Mesendoderm (in vitro differentiated cells): Measurements from ENCODE around the gene FXYD5.

Experiments
- DNase-seq: peaks from one replicate; pipeline ENCODE4 v3.0.0; 2013
- H2AK5ac ChIP-seq: 2 replicates; pipeline ENCODE4 v1.6.1; 2013; ENCODE audit warnings: low read length, inconsistent platforms
- H2BK120ac ChIP-seq: 2 replicates; pipeline ENCODE4 v1.6.1; 2013; ENCODE audit warnings: low read depth, mild to moderate bottlenecking, low read length, moderate library complexity, mixed read lengths
- H2BK15ac ChIP-seq: replicated peaks from 2 replicates; pipeline ENCODE4 v1.6.1; 2013; ENCODE audit warnings: low read depth, mild to moderate bottlenecking, moderate library complexity
- H2BK5ac ChIP-seq: 2 replicates; pipeline ENCODE4 v1.6.1; 2013; ENCODE audit warnings: low read length, inconsistent platforms
- H3K18ac ChIP-seq: 2 replicates; pipeline ENCODE4 v1.6.1; 2013; ENCODE audit warnings: mild to moderate bottlenecking, low read length, mixed read lengths
- H3K23ac ChIP-seq: one replicate; pipeline ENCODE4 v1.6.1; 2013; ENCODE audit warnings: low read length
- H3K27ac ChIP-seq: 2 replicates; pipeline ENCODE4 v1.5.1; 2013; ENCODE audit warnings: low read depth, mild to moderate bottlenecking, inconsistent platforms, low read length, moderate library complexity
- H3K27me3 ChIP-seq: 2 replicates; pipeline ENCODE4 v1.6.1; 2013; ENCODE audit warnings: low read length, control low read depth, mild to moderate bottlenecking, inconsistent platforms; ENCODE audit not compliant: insufficient read depth, poor library complexity
- H3K36me3 ChIP-seq: 2 replicates; pipeline ENCODE4 v1.6.1; 2013; ENCODE audit warnings: low read length, inconsistent platforms; ENCODE audit not compliant: control insufficient read depth, insufficient read depth
- H3K4ac ChIP-seq: one replicate; pipeline ENCODE4 v1.6.1; 2013; ENCODE audit warnings: low read depth, mild to moderate bottlenecking, low read length, moderate library complexity
- H3K4me1 ChIP-seq: 2 replicates; pipeline ENCODE4 v1.6.1; 2013; ENCODE audit warnings: low read depth, low read length, inconsistent platforms; ENCODE audit not compliant: control insufficient read depth
- H3K4me2 ChIP-seq: 2 replicates; pipeline ENCODE4 v1.6.1; 2013; ENCODE audit warnings: low read length
- H3K4me3 ChIP-seq: 2 replicates; pipeline ENCODE4 v1.5.1; 2013; ENCODE audit warnings: mild to moderate bottlenecking, low read length
- H3K56ac ChIP-seq: one replicate; pipeline ENCODE4 v1.6.1; 2013; ENCODE audit warnings: low read length
- H3K79me1 ChIP-seq: 2 replicates; pipeline ENCODE4 v1.6.1; 2013; ENCODE audit warnings: low read length, inconsistent platforms
- H3K79me2 ChIP-seq: 2 replicates; pipeline ENCODE4 v1.6.1; 2013; ENCODE audit warnings: mild to moderate bottlenecking, low read length; ENCODE audit not compliant: control insufficient read depth, insufficient read depth
- H3K9ac ChIP-seq: 2 replicates; pipeline ENCODE4 v1.6.1; 2013; ENCODE audit warnings: low read length, inconsistent platforms
- H4K5ac ChIP-seq: one replicate; pipeline ENCODE4 v1.6.1; 2013; ENCODE audit warnings: low read length
- H4K8ac ChIP-seq: one replicate; pipeline ENCODE4 v1.6.1; 2013; ENCODE audit warnings: low read depth, mild to moderate bottlenecking, control low read depth, low read length, moderate library complexity
- WGBS: extraction: QIAGEN DNeasy Blood & Tissue Kit; methylation state at CpG from one replicate; pipeline ENCODE4 v1.1.7; 2013; ENCODE audit warnings: low lambda C conversion rate, missing lambda C conversion rate; ENCODE audit not compliant: insufficient coverage; ENCODE audit errors: extremely low coverage; 5-methylcytosine and 5-hydroxymethylcytosine counted together

Gene FXYD5

GRCh38 chr19:35153701-35154524 is 622 bp upstream of the FXYD5 start:
- Histone ChIP-seq H3K4me2 (peak overlapping the region; percentile 51), H4K8ac (no peak overlapping the region), H3K4ac (no peak overlapping the region), H3K36me3 (no peaks in the 10 kb centered on the region), H2BK120ac (no peak overlapping the region), H3K18ac (peak overlapping the region; percentile 44), H3K9ac (peak overlapping the region; percentile 75), H3K79me2 (no peaks in the 10 kb centered on the region), H2BK15ac (no peak overlapping the region), H2BK5ac (no peak overlapping the region), H3K27me3 (no peaks in the 10 kb centered on the region), H2AK5ac (no peak overlapping the region), H3K4me3 (peak overlapping the region; percentile 37), H3K27ac (no peak overlapping the region), H3K79me1 (peaks cover 1% of the 10 kb centered on the region), H3K23ac (no peak overlapping the region), H3K4me1 (no peaks in the 10 kb centered on the region), H4K5ac (no peak overlapping the region), H3K56ac (peak overlapping the region; percentile 98)
- peak; percentile 53 for DNase-seq
- no CpG with 5 or more reads among the region's 36 CpGs for WGBS

GRCh38 chr19:35155441-35155840 is 906 bp downstream of the FXYD5 start:
- Histone ChIP-seq H3K27me3 (no peaks in the 10 kb centered on the region), H3K4me3 (peak overlapping the region; percentile 13)
- DNase-seq, result no peak

GRCh38 chr19:35155981-35156672 is 1.6 kb downstream of the FXYD5 start:
- H3K56ac ChIP-seq, result no peak overlapping the region
- peaks cover 1% of the 10 kb centered on the region for H3K36me3 ChIP-seq
- no peak for DNase-seq
- H3K79me1 ChIP-seq, result peaks cover 1% of the 10 kb centered on the region
- no CpG with 5 or more reads among the region's 6 CpGs for WGBS
- H3K79me2 ChIP-seq, result no peaks in the 10 kb centered on the region
- no peak overlapping the region for H3K4me3 ChIP-seq
- H4K5ac ChIP-seq, result no peak overlapping the region
- no peaks in the 10 kb centered on the region for H3K4me1 ChIP-seq
- no peak overlapping the region for H3K18ac ChIP-seq
- no peak overlapping the region for H3K23ac ChIP-seq
- H3K4me2 ChIP-seq, result no peak overlapping the region
- no peak overlapping the region for H2BK120ac ChIP-seq
- H3K4ac ChIP-seq, result no peak overlapping the region
- no peak overlapping the region for H4K8ac ChIP-seq
- no peak overlapping the region for H2BK15ac ChIP-seq
- no peak overlapping the region for H2AK5ac ChIP-seq
- H3K27ac ChIP-seq, result no peak overlapping the region
- no peak overlapping the region for H2BK5ac ChIP-seq
- H3K9ac ChIP-seq, result peak overlapping the region; percentile 16
- no peaks in the 10 kb centered on the region for H3K27me3 ChIP-seq

More at GRCh38 chr19:35155441-35155840, 906 bp downstream of the FXYD5 start:
- no peak overlapping the region for H4K8ac ChIP-seq
- peak overlapping the region; percentile 51 for H3K4me2 ChIP-seq
- H3K79me1 ChIP-seq, result peaks cover 1% of the 10 kb centered on the region
- H3K36me3 ChIP-seq, result no peaks in the 10 kb centered on the region
- no peak overlapping the region for H3K4ac ChIP-seq
- H2BK5ac ChIP-seq, result no peak overlapping the region
- WGBS, result no CpG with 5 or more reads among the region's 17 CpGs
- H3K79me2 ChIP-seq, result no peaks in the 10 kb centered on the region
- no peak overlapping the region for H4K5ac ChIP-seq
- H3K18ac ChIP-seq, result no peak overlapping the region
- H3K9ac ChIP-seq, result peak overlapping the region; percentile 75
- no peak overlapping the region for H2BK120ac ChIP-seq
- H3K23ac ChIP-seq, result no peak overlapping the region
- no peak overlapping the region for H2AK5ac ChIP-seq
- no peaks in the 10 kb centered on the region for H3K4me1 ChIP-seq
- no peak overlapping the region for H2BK15ac ChIP-seq
- H3K27ac ChIP-seq, result no peak overlapping the region
- peak overlapping the region; percentile 98 for H3K56ac ChIP-seq

DNA sequence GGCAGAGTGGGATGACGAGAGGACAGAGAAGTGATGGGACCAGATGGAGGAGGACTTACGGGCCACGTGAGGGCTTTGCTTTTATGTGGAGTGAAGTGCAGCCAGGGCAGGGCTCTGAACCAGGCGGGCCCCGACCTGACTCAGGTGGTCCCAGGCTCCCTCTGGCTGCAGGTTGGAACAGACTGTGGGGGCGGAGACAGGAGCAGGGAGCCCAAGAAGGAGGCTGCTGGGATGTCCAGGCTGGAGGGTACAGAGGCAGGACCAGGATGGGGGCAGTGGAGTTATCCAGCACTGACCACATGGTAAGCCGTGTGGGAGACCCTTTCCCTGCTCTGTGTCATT is 2.1 kb downstream of the FXYD5 start:
- Histone ChIP-seq H3K36me3 (peaks cover 1% of the 10 kb centered on the region), H3K4me3 (no peak overlapping the region), H3K18ac (no peak overlapping the region), H3K79me1 (peaks cover 1% of the 10 kb centered on the region), H2AK5ac (no peak overlapping the region), H4K8ac (no peak overlapping the region), H3K23ac (no peak overlapping the region), H2BK15ac (no peak overlapping the region), H3K27me3 (no peaks in the 10 kb centered on the region), H3K4ac (no peak overlapping the region), H3K9ac (no peak overlapping the region), H3K4me2 (no peak overlapping the region), H4K5ac (no peak overlapping the region), H3K27ac (no peak overlapping the region), H2BK5ac (no peak overlapping the region), H3K79me2 (no peaks in the 10 kb centered on the region), H3K4me1 (no peaks in the 10 kb centered on the region), H3K56ac (no peak overlapping the region), H2BK120ac (no peak overlapping the region)
- DNase-seq, result no peak
- WGBS, result no CpG with 5 or more reads among the region's 7 CpGs

- Histone ChIP-seq H3K4me1 (no peaks in the 10 kb centered on the region), H3K56ac (no peak overlapping the region), H3K36me3 (peaks cover 1% of the 10 kb centered on the region), H3K4ac (no peak overlapping the region), H3K79me1 (peaks cover 1% of the 10 kb centered on the region), H2BK120ac (no peak overlapping the region), H3K27ac (no peak overlapping the region), H3K23ac (no peak overlapping the region), H3K4me2 (no peak overlapping the region), H3K4me3 (no peak overlapping the region), H2BK15ac (no peak overlapping the region), H2AK5ac (no peak overlapping the region), H3K18ac (no peak overlapping the region), H3K27me3 (no peaks in the 10 kb centered on the region), H4K5ac (no peak overlapping the region), H3K9ac (no peak overlapping the region), H4K8ac (no peak overlapping the region), H3K79me2 (no peaks in the 10 kb centered on the region), H2BK5ac (no peak overlapping the region)
- no peak for DNase-seq
- WGBS, result no CpG with 5 or more reads among the region's 4 CpGs
Measured at GRCh38 chr19:35157431-35157830, 2.9 kb downstream of the FXYD5 start.
